Upper lobe of right lung (tissue), 1 donor: ENCODE measurements around the gene PPP2R5C. TPM values are rescaled to one million over a fixed set of nuclear protein-coding genes. Genes with fewer than 3 reads are reported as not detected.
"Not testable (repeated sequence)": the region's sequence is repeated elsewhere in the genome, so short reads cannot be mapped to it uniquely, and the experiment has no call there.

ENCODE experiments used
- ATAC-seq: fragments of 200-7000 bp; cut with Tn5 transposase; one replicate; pipeline ENCODE4 v1.9.1; 2020; ENCODE audit warnings: mild to moderate bottlenecking, moderate library complexity
- DNase-seq: peaks from one replicate; pipeline ENCODE4 v3.0.0-alpha.2; 2020
- H3K27ac ChIP-seq: fragments of 200-600 bp; one replicate; pipeline ENCODE4 v1.8.0; 2022
- H3K27me3 ChIP-seq: fragments of 200-600 bp; one replicate; pipeline ENCODE4 v1.8.0; 2022; ENCODE audit warnings: mild to moderate bottlenecking
- H3K36me3 ChIP-seq: fragments of 200-600 bp; one replicate; pipeline ENCODE4 v1.8.0; 2022
- H3K4me1 ChIP-seq: fragments of 200-600 bp; one replicate; pipeline ENCODE4 v1.8.0; 2022
- H3K4me3 ChIP-seq: fragments of 200-600 bp; one replicate; pipeline ENCODE4 v1.8.0; 2022; ENCODE audit warnings: mild to moderate bottlenecking
- H3K9me3 ChIP-seq: fragments of 200-600 bp; one replicate; pipeline ENCODE4 v1.8.0; 2022
- intact Hi-C: fragments of 100-400 bp; cut with DNase I; formaldehyde crosslinking; loops from one replicate; pipeline ENCODE4 v1.11.0; 2022
- total RNA-seq: library from RNA; stranded (reverse); fragmentation: NEBNext Ultra II Directional; extraction: Animal tissue kit (Norgen Biotek cat#: 25700); gene quantifications from one replicate; pipeline ENCODE4 v1.2.1, GENCODE V29; 2021
- TF ChIP-seq, protein P1 (sequence below): fragments of 200-600 bp; IDR thresholded peaks from one replicate; pipeline ENCODE4 v1.8.0; 2022; ENCODE audit warnings: antibody characterized with exemption
- donor health status: DM: no; HTN: yes; CAD: no; lungs with severe emphysema.

The PPP2R5C gene
- total RNA-seq, 1 donor from 2014 or later, result 165 TPM

- Histone ChIP-seq H3K27me3 (no peaks in the 10 kb centered on the region), H3K9me3 (peaks cover 6% of the 10 kb centered on the region), H3K36me3 (no peaks in the 10 kb centered on the region), H3K4me1 (peaks cover 5% of the 10 kb centered on the region), H3K4me3 (no peak overlapping the region), H3K27ac (no peak overlapping the region)
- DNase-seq (no peak), ATAC-seq (peak; percentile 52)
- intact Hi-C loops, result no loop called here
- TF ChIP-seq, protein P1, sequence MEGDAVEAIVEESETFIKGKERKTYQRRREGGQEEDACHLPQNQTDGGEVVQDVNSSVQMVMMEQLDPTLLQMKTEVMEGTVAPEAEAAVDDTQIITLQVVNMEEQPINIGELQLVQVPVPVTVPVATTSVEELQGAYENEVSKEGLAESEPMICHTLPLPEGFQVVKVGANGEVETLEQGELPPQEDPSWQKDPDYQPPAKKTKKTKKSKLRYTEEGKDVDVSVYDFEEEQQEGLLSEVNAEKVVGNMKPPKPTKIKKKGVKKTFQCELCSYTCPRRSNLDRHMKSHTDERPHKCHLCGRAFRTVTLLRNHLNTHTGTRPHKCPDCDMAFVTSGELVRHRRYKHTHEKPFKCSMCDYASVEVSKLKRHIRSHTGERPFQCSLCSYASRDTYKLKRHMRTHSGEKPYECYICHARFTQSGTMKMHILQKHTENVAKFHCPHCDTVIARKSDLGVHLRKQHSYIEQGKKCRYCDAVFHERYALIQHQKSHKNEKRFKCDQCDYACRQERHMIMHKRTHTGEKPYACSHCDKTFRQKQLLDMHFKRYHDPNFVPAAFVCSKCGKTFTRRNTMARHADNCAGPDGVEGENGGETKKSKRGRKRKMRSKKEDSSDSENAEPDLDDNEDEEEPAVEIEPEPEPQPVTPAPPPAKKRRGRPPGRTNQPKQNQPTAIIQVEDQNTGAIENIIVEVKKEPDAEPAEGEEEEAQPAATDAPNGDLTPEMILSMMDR, result no peak
Measured at GRCh38 chr14:101739446-101740141, 21.9 kb upstream of the PPP2R5C start.

GRCh38 chr14:101740981-101741380, 20.5 kb upstream of the PPP2R5C start:
- intact Hi-C loops, result no loop called here
- no peaks in the 10 kb centered on the region for H3K36me3 ChIP-seq
- peaks cover 5% of the 10 kb centered on the region for H3K4me1 ChIP-seq
- H3K27ac ChIP-seq, result no peak overlapping the region
- DNase-seq (no peak), ATAC-seq (no peak)
- TF ChIP-seq, protein P1, result no peak
- no peaks in the 10 kb centered on the region for H3K27me3 ChIP-seq
- peaks cover 6% of the 10 kb centered on the region for H3K9me3 ChIP-seq
- no peak overlapping the region for H3K4me3 ChIP-seq

- TF ChIP-seq, protein P1, result no peak
- no peak overlapping the region for H3K27ac ChIP-seq
- peaks cover 6% of the 10 kb centered on the region for H3K9me3 ChIP-seq
- no peaks in the 10 kb centered on the region for H3K36me3 ChIP-seq
- H3K4me1 ChIP-seq, result no peaks in the 10 kb centered on the region
- no peaks in the 10 kb centered on the region for H3K27me3 ChIP-seq
- intact Hi-C loops, result no loop called here
- H3K4me3 ChIP-seq, result no peak overlapping the region
- DNase-seq (no peak), ATAC-seq (no peak)
Measured at GRCh38 chr14:101743701-101744100, 17.8 kb upstream of the PPP2R5C start.

DNA sequence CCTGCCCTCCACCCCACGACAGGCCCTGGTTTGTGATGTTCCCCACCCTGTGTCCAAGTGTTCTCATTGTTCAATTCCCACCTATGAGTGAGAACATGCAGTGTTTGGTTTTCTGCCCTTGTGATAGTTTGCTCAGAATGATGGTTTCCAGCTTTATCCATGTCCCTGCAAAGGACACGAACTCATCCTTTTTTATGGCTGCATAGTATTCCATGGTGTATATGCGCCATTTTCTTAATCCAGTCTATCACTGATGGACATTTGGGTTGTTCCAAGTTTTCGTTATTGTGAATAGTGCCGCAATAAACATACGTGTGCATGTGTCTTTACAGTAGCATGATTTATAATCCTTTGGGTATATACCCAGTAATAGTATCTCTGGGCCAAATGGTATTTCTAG, 17.1 kb upstream of the PPP2R5C start:
- H3K27ac ChIP-seq, H3K9me3 ChIP-seq, DNase-seq, H3K4me3 ChIP-seq, H3K27me3 ChIP-seq, H3K36me3 ChIP-seq, H3K4me1 ChIP-seq, ATAC-seq, intact Hi-C loops: not testable (repeated sequence)

- H3K36me3 ChIP-seq, ATAC-seq, H3K27ac ChIP-seq, H3K9me3 ChIP-seq, H3K27me3 ChIP-seq, intact Hi-C loops, DNase-seq, H3K4me1 ChIP-seq, H3K4me3 ChIP-seq: not testable (repeated sequence)
Measured at GRCh38 chr14:101749756-101750155, 11.8 kb upstream of the PPP2R5C start.

DNA sequence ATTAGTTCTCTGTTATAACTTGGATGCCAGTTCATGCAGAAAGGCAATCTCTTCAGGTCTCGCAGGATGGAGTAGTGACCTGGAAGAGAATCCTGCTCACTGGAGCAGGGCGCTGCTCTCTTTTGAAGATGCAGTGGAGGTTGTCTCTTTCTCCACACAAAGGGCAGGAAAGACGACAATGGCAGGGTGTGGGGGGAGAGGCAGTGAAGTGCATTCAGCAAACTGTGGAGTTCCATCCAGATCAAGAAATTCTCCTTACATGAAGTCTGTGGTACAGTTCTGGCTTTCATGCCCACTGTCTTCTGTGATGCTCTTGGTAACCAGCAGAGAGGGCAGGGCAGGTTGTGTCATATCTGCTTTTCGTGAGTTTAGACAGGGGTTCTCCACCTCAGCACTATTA, 6.6 kb upstream of the PPP2R5C start:
- no peaks in the 10 kb centered on the region for H3K4me1 ChIP-seq
- DNase-seq (no peak), ATAC-seq (no peak)
- H3K27me3 ChIP-seq, result peaks cover 4% of the 10 kb centered on the region
- TF ChIP-seq, protein P1, result no peak
- no peaks in the 10 kb centered on the region for H3K9me3 ChIP-seq
- intact Hi-C loops, result no loop called here
- no peak overlapping the region for H3K4me3 ChIP-seq
- no peaks in the 10 kb centered on the region for H3K36me3 ChIP-seq
- no peak overlapping the region for H3K27ac ChIP-seq
